Mesodermal cell (in vitro differentiated cells): ENCODE results near the gene NTN1.

Source experiments
- H3K27ac ChIP-seq: 2 replicates; pipeline ENCODE4 v1.7.0; 2013; ENCODE audit warnings: mild to moderate bottlenecking, low read depth, low read length, moderate library complexity; ENCODE audit not compliant: severe bottlenecking
- H3K36me3 ChIP-seq: 2 replicates; pipeline ENCODE4 v1.7.1; 2013; ENCODE audit warnings: mild to moderate bottlenecking, low read length, moderate library complexity; ENCODE audit not compliant: control insufficient read depth, insufficient read depth
- H3K4me1 ChIP-seq: one replicate; pipeline ENCODE4 v1.7.1; 2013; ENCODE audit warnings: mild to moderate bottlenecking, low read length; ENCODE audit not compliant: insufficient read depth, control insufficient read depth, poor library complexity, severe bottlenecking
- H3K4me3 ChIP-seq: 2 replicates; pipeline ENCODE4 v1.7.0; 2013; ENCODE audit warnings: low read length, control low read depth, mild to moderate bottlenecking; ENCODE audit not compliant: insufficient read depth, poor library complexity, severe bottlenecking; ENCODE audit errors: extremely low read depth
- H3K9me3 ChIP-seq: 2 replicates; pipeline ENCODE4 v1.7.1; 2013; ENCODE audit warnings: mild to moderate bottlenecking, low read length, moderate library complexity; ENCODE audit not compliant: control insufficient read depth
- WGBS, 2 experiments: methylation state at CpG; one replicate each; pipeline ENCODE4 v1.1.5; 2013; ENCODE audit warnings: missing lambda C conversion rate in 2 of 2; ENCODE audit not compliant: insufficient coverage in 2 of 2; 5-methylcytosine and 5-hydroxymethylcytosine counted together

The NTN1 gene

DNA sequence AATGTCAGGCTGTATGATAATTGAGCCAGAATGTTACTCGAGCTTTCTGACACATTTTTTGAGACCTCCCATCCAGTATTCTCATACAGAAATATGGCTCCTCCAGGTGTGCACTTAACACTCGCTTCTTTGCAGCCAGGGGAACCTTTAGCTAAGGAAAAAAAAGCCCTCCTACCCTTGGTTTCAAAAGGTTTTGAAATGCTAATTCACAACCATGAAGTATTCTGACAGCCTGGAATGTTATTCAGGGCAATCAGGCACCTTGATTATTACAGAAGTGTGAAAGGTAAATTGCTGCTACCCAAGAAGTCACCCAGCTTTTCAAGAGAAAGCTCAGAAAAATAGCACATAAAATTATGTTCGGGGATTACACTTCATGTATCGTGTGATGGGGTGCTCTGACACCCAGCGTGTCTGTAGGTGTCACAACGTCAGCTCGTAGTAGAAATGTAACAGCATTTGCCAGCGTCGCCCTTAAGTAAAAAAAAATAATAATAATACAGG, 41.1 kb downstream of the NTN1 start:
- Histone ChIP-seq H3K36me3 (no peaks in the 10 kb centered on the region), H3K27ac (no peak overlapping the region), H3K9me3 (no peaks in the 10 kb centered on the region), H3K4me1 (no peaks in the 10 kb centered on the region), H3K4me3 (no peak overlapping the region)
- 41 to 70% methylated on average over 4 to 5 of the region's 9 CpGs for WGBS, 2 experiments

DNA sequence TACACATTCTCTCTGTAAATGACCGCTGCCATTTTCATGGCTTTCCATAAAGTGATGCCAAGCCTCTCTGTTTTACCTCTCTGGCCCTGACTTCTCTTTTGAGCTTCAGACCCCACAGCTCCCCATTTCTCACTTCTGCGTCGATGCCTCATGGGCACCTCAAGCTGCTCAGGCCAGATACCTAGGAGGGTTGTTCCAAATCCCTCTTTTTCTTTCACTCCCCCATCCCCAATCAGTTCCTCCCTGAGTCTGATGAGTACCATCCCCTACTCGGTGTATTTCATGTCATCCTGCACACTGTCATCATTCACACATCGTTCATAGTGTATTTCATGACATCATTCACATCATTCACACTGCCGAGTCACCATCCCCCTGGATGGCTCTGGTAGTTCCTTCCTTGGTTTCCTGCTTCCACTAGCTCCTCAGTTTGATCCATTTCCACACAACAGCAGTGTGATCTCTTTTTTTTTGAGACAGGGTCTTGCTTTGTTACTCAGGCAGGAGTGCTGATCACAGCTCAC, 43.1 kb downstream of the NTN1 start:
- no peaks in the 10 kb centered on the region for H3K4me1 ChIP-seq
- WGBS, 2 experiments, result 94% methylated on average over 6 of the region's 6 CpGs
- H3K36me3 ChIP-seq, result no peaks in the 10 kb centered on the region
- H3K27ac ChIP-seq, result no peak overlapping the region
- H3K4me3 ChIP-seq, result no peak overlapping the region
- no peaks in the 10 kb centered on the region for H3K9me3 ChIP-seq

DNA sequence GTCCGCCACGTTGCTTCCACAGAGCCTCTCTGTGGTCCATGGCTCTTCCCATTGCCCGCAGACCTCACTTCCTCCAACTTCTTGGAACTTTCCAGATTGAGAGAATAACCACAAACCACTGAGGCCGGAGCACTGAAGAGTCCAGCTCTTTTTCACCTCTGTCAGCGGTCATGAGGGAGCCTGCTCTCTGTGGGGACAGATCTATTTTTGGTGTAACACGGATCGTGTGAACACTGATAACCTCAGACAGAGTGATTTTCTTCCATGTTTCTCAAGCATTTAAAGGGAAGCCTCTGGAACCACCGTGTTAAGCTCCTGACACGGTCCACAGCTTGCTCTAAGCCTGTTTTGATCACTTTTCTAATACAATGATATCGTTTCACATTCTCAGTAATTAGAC, 49.7 kb downstream of the NTN1 start:
- Histone ChIP-seq H3K27ac (no peak overlapping the region), H3K4me3 (no peak overlapping the region), H3K9me3 (no peaks in the 10 kb centered on the region), H3K4me1 (no peaks in the 10 kb centered on the region), H3K36me3 (no peaks in the 10 kb centered on the region)
- WGBS, 2 experiments, result 91 to 97% methylated on average over 7 to 10 of the region's 10 CpGs

DNA sequence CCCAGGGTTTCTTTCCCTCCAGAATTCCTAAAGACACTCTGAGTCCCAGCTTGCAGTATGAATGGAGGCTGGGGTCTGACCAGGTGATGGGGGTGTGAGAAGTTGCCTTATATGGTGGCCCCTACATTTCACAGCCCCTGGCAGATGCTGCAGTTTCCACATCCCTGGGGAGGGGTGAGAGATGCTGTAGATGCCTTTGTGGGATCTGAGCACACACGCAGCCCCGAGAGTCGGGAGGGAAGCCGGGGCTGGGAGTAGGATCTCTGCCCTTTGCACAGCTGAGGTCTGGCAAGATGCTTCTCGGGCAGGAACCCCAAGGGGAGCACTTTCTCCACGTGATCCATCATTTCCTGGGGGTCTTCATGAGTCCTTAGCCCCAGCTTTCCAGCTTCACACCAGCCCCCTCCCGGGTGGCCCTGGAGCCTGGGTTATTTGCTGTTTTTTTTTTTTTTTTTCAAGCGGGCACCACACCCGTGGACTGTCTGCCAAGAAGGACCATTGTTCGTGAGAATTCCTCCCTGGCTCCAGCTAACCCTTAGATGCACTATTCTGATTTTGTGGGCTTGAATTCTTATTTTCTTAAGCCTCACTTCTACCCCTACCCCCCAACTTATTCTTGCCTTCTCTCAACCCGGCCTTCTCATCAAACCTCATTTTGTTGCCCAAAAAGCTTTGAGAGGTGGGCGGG, 50.6 kb downstream of the NTN1 start:
- no peak overlapping the region for H3K27ac ChIP-seq
- 83 to 84% methylated on average over 5 to 10 of the region's 12 CpGs for WGBS, 2 experiments
- no peaks in the 10 kb centered on the region for H3K9me3 ChIP-seq
- no peak overlapping the region for H3K4me3 ChIP-seq
- no peaks in the 10 kb centered on the region for H3K36me3 ChIP-seq
- no peaks in the 10 kb centered on the region for H3K4me1 ChIP-seq

DNA sequence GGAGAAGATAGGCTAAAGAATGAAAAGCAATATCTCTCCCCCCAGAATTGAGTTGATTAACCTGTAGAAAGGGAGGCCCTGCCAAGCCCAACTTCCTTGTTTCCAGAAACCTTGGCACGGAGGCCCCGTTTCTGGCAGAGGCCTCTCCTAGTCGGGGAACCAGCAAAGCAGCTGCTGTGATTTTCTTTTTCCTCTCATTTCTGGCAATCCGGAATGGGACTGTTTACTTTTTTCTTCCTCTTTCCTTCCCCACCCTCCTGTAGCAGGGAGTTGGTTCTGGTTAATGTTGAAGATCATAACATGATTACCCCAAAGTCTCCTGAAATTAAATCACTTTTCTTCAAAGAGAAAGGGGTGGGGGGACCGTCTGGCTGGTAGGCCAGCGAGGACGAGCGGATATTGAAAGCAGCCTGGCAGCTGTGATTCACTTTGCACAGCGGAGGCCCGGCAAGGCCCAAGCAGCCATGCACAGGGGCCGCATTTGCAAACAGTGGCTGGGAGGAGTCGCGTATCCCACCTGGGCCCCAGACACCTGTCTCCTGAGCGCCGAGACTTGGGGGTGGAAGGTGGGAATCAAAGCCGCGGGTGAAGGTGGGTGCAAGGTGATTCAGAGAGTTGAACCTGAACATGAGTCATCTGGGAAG, 51.5 kb downstream of the NTN1 start:
- Histone ChIP-seq H3K9me3 (no peaks in the 10 kb centered on the region), H3K4me3 (no peak overlapping the region), H3K4me1 (no peaks in the 10 kb centered on the region), H3K27ac (no peak overlapping the region), H3K36me3 (no peaks in the 10 kb centered on the region)
- WGBS, 2 experiments, result 89% methylated on average over 9 to 16 of the region's 17 CpGs

DNA sequence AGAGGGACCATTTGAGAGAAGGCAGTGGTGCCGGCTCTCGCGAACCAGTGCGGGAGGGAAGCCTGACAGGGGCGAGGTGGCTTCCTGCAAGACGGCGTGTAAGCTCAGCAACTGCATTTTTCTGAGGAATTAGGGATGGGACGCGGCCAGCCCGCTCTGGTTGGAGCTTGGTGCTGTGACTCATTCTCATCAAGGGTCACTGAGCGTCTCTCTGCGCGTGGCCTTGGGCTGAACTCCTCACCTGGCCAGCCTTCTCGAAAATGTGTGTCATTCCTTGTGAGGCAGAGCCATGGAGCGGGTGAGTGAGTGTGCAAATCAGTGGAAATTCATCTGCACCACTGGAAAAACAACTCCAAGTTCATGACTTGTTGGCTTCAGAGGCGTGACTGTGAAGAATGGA, 52.8 kb downstream of the NTN1 start:
- no peak overlapping the region for H3K27ac ChIP-seq
- no peaks in the 10 kb centered on the region for H3K36me3 ChIP-seq
- no peaks in the 10 kb centered on the region for H3K9me3 ChIP-seq
- WGBS, 2 experiments, result 92 to 96% methylated on average over 16 of the region's 16 CpGs
- H3K4me1 ChIP-seq, result no peaks in the 10 kb centered on the region
- no peak overlapping the region for H3K4me3 ChIP-seq

DNA sequence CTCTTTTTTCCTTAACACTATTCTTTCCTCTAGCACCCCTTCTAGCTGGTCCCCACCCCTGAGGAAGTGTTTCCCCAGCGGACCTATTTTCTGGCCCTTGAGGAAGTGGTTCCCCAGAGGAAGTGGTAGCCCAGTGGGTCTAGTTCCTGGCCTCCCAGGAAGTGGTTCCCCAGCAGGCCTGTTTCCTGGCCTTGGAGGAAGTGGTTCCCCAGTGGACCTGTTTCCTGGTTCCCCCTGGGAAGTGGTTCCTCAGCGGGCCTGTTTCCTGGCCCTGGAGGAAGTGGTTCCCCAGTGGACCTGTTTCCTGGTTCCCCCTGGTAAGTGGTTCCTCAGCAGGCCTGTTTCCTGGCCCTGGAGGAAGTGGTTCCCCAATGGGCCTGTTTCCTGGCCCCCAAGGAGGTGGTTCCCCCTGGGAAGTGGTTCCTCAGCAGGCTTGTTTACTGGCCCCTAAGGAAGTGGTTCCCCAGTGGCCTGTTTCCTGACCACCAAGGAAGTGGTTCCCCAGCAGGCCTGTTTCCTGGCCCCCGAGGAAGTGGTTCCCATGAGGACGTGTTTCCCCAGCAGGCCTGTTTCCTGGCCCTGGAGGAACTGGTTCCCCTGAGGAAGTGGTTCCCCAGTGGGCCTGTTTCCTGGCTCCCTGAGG, 58.3 kb downstream of the NTN1 start:
- Histone ChIP-seq H3K36me3 (no peaks in the 10 kb centered on the region), H3K9me3 (no peaks in the 10 kb centered on the region), H3K4me3 (no peak overlapping the region), H3K27ac (no peak overlapping the region), H3K4me1 (no peaks in the 10 kb centered on the region)
- WGBS, 2 experiments, result 93 to 95% methylated on average over 4 of the region's 4 CpGs

DNA sequence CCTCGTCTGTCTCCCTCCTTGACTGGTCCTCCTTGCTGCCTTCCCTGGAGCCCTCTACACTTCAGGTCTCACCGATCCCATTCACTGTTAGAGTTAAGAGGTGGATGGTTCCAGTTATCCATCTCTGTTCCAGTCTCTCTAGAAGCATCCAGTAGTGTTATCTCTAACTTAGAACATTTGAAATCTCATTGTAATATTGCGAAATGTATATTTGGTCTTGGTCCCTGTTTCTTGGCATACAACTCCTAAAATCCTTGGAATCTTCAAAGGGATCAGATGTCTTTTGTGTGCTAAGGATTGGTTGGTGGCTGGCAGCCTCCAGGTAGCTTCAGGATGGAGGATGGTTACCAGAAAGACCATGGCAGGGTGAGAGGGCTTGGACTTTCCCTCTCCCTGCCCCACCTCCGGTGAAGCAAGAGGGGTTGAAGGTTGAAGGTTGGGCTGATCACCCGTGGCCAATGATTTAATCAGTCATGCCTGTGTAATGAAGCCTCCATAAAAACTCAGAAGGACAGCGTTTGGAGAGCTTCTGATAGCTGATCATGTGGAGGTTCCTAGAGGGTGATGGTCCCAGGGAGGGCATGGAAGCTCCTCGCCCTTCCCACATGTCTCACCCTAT, 59.1 kb downstream of the NTN1 start:
- Histone ChIP-seq H3K36me3 (no peaks in the 10 kb centered on the region), H3K27ac (no peak overlapping the region), H3K9me3 (no peaks in the 10 kb centered on the region), H3K4me1 (no peaks in the 10 kb centered on the region), H3K4me3 (no peak overlapping the region)
- WGBS, 2 experiments, result 75 to 90% methylated on average over 2 to 4 of the region's 7 CpGs

DNA sequence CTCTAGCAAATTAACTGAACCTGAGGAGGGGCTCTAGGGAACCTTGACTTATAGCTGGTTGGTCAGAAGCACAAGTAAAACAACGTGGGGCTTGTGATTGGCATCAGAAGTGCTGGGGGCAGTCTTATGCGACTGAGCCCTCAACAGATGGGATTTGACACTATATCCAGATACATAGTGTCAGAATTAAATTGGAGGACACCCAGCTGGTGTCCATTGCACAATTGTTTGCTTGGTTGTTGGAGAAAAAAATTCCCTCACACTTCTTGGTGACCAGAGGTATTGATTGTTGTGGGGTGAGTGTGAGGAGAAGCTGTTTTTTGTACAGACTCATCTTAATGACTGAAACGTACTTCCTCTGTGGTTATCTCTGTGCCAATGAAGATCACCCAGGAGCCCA, 59.7 kb downstream of the NTN1 start:
- H3K36me3 ChIP-seq, result no peaks in the 10 kb centered on the region
- no peak overlapping the region for H3K4me3 ChIP-seq
- 45 to 91% methylated on average over 1 to 2 of the region's 3 CpGs for WGBS, 2 experiments
- H3K9me3 ChIP-seq, result no peaks in the 10 kb centered on the region
- no peak overlapping the region for H3K27ac ChIP-seq
- no peaks in the 10 kb centered on the region for H3K4me1 ChIP-seq

DNA sequence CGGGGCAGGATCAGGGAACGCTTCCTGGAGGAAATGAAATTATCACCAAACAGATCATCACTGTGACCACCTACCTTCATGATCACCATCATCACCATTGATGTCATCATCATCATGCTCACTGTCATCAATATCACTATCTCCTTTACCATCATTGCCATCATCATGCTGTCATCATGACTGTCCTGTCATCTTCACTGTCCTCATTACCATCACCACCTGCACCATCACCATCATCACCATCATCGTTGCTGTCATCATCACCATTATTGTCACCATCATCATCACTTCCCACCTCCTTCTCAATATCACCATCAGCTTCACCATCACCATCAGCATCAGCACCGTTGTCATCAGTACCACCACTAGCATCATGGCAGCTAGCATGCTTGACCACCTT, 65.3 kb downstream of the NTN1 start:
- Histone ChIP-seq H3K9me3 (no peaks in the 10 kb centered on the region), H3K27ac (no peak overlapping the region), H3K36me3 (no peaks in the 10 kb centered on the region), H3K4me1 (no peaks in the 10 kb centered on the region), H3K4me3 (no peak overlapping the region)
- 92 to 96% methylated on average over 4 of the region's 4 CpGs for WGBS, 2 experiments
